HG03457 (cell line): ENCODE results near the gene GPR160.

ENCODE experiments used
- ATAC-seq: cut with Tn5 transposase; IDR thresholded peaks from one replicate; pipeline ENCODE4 v1.9.1; 2021; ENCODE audit warnings: moderate number of reproducible peaks; ENCODE audit not compliant: unreplicated experiment

Gene GPR160

DNA sequence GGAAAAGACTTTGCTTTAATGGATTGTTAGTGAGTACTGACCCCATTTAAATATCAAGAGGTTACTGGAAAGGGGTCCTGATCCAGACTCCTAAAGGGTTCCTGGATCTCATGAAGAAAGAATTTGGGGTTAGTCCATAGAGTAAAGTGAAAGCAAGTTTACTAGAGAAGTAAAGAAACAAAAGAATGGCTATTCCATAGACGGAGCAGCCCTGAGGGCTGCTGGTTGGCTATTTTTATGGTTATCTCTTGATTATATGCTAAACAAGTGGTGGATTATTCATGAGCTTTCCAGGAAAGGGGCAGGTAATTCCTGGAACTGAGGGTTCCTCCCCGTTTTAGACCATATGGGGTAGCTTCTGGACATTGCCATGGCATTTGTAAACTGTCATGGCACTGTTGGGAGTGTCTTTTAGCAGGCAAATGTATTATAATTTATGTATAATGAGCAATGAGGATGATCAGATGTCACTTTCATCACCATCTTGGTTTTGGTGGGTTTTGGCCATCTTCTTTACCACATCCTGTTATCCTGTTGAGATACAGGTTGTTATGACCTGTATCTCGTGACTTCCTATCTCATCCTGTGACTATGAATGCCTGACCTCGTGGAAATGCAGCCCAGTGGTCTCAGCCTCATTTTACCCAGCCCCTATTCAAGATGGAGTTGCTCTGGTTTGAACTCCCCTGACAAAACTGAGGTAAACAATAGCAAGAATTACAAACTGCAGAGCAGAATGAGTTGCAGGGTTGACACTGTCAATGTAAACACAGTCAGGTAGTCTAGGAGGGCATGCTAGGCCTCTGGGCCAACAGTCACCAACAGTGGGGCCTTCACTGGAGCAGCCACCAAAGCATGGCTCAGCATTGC lies 10.3 kb upstream of the GPR160 start:
- ATAC-seq: no peak

DNA sequence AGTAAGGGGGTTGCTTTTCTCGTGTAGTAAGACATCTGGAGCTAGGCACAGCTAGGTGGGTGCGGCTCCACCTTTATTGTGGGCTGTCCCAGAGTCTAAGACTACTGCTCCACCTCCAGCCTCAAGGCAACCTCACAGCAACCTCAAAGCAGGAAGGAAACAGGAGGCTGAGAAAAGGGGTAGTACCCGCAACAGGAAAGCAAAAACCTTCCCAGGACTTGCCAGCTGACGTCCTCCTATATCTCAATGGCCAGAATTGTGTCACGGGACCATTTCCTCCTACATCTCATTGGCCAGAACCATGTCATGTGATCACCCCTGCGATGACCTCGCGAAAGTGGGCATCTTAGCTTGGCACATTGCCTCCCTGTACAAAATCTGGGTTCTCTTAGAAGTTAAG lies 4.3 kb upstream of the GPR160 start:
- no peak for ATAC-seq

DNA sequence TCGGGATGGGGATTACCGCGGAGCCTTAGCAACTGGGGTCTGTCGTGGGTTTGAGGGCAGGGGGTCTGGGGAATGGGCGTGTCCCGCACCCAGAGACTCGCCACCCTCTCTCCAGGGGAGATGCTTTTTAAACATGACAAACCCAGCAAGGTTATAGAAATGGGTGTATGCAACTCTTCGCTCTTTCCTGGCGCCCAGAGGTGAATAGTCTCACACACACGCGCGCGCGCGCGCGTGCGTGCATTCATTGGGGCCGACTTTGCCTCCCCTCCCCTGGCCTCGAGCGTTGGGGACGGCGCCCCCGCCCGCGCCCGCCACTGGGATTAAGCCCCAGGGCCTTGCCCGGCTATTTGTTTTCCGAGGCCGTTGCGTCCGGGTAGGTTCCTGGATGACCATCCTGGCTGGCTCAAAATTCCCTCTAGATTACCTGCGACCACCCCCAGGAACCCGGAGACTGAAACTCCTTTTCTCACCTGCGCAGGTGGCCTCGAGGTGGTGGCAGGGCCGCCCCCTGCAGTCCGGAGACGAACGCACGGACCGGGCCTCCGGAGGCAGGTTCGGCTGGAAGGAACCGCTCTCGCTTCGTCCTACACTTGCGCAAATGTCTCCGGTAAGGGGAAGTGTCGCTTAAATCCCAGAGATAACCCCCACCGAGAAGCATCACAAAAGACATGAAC lies 777 bp downstream of the GPR160 start:
- no peak for ATAC-seq

DNA sequence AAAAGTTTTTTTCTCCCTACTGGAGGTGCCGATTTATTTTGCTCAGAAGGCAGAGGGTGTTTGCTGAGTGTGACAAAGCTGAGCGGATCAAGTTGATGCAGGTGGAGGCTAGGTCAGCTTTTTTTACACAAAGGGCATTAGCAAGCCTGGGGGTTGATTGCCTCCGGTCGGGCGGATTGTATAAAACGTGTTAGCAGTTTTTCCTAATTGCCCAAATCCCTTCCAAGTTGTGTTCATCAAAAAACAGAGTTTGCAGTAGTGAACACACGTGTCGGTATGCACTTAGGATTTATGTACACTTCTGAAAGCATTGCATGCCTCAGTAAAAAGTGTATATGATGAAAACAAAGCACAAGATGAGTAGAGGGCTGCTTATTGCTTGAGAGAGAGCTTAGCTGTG lies 2.6 kb downstream of the GPR160 start:
- no peak for ATAC-seq

DNA sequence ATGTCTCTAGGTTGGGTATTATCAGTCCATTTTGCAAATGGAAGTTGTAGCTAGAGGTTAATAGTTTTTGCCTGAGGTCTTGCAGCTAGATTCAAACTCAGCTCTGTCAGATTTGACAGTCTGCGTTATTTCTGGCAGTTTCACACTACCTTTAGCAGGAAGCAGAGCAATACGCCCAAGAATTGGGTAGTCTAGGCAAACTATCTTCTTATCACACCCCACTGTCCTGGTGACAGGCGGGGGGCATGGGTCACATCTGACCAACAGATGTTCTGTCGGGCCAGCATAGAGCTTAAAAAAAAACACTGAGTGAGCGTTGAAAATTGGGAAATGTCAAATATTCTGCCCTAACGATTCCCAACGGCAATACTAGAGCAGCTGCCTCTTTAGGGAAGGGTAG lies 5.7 kb downstream of the GPR160 start:
- no peak for ATAC-seq

DNA sequence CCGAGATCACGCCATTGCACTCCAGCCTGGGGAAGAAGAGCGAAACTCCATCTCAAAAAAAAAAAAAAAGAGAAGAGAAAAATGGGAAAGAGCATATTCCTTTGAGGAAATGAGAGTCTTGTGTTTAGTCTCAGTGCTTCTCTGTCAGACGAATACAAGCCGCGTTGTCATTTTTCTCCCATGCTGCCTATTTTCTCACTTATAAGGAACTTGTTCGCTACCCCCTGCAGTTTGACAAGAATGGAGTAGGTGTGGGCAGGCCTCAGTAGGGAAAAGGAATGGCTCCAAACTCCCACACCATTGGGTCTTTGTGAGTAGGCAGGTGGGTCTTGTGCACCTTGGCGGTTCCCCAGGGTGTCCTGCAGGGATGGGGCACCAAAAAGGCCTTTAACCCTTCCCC lies 6.5 kb downstream of the GPR160 start:
- ATAC-seq: no peak

DNA sequence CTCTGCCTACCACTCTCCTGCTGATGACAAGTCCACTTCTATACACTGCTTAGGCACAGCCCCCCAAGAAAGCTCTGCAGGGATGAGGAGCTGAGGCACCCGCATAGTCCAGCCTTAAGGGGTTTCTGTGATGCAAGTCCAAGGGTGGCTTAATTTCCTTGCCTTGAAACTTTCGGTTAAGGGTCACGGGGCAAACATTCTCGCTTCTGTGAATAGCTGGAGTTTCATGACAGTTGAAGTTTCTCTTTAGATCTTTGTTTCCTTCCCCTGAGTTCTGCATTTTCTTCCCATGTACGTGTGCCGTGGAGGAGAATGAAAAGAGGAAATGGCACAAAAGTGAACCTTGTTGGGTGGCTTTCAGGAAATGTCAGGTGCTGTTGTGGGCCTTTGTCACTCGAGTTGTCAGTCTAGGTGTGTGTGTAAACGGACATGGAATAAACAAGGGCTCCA lies 7.0 kb downstream of the GPR160 start:
- peak; percentile 75 for ATAC-seq

DNA sequence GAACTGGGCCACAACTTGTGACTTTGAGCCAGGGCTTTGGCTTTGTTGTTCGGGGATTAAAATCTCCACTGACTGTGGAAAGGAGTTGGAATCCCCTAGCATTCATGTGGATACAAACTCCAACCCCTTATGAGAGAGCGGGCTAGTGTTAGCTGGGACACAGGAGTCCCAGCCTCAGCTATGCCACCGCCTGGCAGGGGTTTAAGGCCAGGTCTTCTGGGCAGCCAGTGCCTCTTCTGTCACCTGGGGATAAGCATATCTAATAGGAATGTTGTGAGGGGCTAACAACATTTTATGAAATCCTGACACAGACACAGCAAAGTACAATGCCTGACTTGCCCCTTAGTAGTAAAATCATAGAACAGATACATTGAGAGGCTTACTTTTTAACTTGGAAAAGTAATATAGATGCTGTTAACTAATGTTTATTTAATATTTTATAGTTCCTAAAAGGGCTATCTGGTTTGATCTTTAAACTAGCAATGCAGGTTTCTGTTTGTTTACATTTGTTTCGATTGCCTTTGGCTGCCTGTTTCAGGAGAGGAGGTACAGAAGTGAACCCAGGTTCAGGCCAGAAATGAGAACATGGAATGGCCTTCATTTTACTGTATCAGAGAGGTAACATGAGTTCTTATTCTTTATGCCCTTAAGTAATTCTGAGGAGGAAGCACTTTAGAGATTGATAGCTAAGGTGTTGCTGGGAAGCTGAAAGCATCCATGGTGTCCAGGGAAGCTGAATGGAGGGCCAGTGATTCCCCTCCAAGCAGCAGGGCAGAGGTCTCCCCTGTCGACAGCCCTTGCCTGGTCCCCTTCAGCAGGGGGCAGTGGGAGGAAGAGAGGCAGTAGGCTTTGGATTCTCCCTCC lies 8.7 kb downstream of the GPR160 start:
- no peak for ATAC-seq

DNA sequence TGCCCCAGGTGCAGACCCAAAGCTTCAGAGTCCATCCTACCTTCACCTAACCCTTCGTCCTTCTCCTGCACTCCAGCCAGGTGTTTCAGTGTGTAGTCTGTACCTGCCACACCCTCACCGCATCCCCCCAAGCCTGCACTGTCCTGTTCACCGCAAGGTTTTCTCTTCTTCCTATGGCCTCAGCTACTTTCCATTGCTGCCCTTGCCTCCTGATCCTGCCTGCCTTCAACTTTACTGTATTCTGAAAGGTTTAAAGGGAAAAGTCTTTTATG lies 9.3 kb downstream of the GPR160 start:
- ATAC-seq: no peak

DNA sequence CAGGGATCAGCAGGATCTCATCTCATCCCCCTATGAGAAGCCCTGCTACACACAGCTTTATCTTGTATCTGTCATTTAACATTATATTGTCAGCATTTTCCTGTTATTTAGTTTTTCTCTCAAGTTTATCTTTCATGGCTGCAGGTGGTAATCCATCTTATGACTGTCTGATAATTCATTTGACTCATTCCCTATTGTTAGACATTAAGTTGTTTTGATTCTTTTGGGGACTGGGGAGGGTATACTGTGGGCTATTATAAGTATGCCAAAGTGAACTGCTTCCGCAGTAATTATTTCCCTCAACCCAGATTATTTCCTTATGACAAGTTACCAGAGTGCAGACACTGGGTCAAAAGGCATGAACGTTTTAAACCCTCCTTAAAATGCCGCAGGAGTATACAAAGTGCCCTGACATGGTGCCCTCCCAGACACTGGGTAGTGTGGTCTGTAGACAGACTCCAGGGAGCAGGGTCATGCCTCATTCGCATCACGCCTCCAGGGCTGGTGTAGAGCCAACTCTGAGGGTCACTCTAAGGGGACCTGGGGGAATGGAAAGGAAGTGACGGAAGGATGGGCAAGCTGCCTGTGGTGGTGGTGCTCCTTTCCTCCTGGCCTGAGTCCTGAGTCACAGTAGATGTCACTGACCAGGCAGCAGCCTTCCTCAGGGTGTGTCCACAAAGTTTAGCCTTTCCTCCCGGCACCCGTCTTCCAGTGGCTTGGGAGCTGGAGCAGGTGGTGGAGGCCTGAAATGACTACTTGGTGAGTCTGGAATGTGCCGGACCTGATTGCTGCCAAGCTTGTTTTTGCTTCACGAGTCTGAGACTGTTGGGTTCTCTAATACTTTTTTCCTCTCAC lies 11.6 kb downstream of the GPR160 start:
- no peak for ATAC-seq

DNA sequence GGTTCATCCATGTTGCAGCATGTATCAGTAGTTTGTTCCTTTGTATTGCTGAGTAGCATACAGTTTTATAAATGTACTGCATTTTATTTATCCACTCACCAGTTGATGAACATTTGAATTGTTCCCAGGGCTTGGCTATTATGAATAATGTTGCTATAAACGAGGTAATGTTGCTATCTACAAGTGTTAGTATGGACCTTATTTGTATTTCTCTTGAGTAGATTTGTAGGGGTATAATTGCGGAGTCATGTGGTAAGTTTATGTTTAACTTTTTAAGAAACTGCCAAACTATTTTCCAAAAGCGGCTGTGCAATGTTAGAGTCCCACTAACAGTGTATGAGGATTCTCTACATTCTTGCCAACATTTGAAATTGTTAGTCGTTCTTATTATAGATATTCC lies 13.0 kb downstream of the GPR160 start:
- no peak for ATAC-seq

DNA sequence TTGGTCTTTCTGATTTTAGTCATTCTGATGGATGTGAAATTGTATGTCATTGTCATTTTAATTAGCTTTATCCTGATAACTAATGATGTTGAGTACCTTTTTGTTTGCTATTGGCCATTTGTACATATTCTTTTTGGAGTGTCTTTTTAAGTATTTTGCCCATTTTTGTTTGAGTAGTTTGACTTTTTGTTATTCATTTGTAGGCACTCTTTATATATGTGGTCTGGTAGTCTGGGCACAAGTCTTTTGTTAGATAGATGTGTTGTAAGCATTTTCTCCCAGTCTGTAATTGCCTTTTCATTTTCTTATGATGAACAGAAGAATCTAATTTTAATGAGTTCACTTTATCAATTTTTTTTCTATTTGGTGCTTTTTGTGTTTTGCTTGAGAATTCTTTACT lies 14.6 kb downstream of the GPR160 start:
- ATAC-seq: no peak

DNA sequence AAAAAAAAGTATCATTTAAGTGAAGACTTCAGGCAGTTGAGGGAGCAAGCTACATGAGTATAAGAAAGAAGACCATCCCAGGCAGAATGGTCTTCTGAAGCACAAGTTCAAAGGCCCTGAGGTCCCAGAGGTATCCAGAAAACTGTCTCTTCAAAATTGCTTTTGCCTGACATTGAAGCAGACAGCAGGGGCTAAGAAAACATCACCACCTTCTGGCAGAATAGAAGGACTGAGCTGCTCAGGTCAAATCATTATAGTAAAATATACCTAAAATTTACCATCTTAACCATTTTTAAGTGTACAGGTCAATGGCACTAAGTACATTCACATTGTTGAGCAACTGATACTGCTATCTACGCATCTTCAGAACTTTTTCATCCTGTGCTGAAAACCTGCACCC lies 16.4 kb downstream of the GPR160 start:
- no peak for ATAC-seq

DNA sequence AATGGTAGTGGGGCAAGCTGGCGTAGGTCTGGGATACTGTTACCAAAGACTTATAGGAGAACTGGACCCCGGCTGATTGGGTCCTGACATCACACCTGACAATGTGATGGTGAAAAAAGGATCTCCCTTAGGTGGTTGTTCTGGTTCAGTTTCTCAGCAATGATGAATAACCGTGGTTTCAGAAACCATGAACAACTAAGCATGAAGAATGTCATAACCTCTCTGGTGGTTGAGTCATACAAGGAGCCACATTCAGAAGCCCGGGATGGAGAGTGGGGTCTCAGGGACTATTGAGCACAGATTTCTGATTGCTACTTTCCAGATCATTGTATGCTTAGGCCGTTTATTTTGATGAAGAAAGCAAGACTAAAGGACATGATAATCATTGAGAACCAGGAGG lies 17.4 kb downstream of the GPR160 start:
- ATAC-seq: peak; percentile 62

DNA sequence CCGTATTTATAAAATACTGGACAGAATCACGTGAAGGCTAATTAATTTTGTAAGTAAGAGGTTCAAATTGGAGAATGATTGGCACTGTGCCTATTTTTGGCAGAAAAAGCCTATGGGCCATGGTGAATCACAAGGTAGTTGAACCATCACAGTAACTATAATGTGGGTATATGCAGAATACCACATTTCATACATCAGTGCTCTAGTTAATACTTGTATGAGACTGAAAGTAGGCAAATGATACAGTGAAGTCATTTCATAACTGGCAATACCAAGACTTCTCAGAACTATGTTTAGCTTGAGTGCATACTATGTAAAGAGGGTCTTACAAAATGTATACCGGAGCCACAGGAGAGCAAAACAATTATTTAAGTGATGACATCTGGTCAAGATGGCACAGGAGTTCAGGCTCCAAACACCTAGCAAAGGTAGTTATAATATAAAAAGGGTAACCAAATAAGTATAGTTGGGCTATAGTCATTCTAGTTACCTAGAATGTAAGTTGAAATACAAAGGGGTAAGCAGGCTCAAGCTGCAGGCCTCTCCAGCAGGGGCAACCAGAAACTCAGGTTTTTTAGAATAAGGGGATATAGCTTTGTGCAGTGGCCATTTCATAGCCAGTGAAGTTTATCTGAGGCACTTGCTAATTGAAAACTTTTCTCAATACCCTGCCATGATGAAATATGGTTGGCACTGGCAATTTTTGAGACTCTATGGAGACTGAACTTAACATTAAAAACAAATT lies 19.1 kb downstream of the GPR160 start:
- peak; percentile 84 for ATAC-seq

DNA sequence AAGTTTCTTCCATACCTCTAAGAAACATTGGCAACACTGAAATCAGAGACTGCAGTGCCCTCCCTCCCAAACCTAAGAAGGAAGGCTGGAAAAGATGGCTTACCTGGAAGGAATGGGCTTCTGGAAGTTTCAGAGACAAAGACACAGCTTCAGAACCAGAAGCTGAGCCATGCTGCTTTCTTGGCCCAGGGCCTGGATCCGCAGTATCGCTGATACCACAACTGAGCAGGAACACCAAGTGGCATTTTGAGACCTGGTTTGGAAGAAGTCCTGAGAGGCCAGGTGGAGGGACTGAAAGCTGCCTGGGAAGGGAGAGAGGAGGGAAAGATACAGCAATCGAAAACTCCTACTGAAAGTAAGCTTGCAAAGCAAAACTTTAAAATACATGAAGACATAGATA lies 19.8 kb downstream of the GPR160 start:
- ATAC-seq: no peak

DNA sequence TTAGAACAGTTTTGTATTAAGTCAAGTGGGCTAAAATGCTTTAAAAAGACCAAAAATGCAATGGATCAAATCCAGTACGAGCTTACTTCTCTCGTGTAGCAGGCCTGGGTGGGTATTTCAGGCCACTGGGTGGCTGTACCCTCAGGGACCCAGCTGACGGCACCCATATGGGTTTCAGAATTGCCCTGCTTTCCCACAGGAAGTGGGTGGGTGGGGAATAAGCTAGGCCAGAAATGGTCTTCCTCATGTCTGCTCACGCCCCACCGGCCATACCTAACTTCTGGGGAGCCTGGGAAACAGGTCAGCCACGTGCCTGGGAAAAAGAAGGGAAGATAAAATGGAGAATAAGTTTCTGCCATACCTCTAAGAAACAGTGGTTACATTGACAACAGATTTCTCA lies 20.3 kb downstream of the GPR160 start:
- ATAC-seq: no peak

DNA sequence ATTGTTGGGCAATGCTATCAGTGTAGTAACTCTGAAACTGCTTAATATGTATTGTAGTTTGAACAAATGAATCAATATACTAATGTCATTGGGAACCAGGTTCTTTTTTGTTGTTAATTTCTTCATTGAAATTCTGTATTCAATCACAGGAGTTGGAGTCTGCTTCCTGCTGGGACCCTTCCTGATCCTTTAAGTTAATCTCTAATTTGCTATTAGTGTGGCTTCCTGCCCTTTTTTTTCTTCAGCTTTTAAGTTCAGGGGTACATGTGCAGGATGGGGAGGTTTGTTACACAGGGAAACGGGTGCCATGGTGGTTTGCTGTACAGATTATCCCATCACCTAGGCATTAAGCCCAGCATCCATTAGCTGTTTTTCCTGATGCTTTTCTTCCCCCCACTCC lies 21.7 kb downstream of the GPR160 start:
- ATAC-seq: no peak

DNA sequence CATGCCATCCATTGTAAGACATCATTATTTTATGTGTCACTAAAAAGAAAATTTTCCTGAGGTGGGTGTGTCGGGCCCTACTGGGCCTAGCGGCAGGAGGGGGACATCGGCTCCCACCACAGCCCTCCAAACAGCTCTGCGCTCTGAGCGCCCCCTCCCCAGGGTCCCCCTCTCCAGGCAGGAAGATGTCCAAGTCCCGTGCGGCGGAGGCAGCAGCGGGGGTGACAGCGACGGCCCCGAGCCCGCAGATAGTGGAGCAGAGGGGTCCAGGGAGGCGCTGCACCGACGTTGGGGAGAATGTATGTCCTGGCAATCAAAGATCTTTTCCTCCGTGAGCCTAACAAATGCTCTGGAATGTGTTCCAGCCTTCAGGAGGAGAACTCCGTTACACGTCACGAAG lies 24.3 kb downstream of the GPR160 start:
- ATAC-seq: no peak

DNA sequence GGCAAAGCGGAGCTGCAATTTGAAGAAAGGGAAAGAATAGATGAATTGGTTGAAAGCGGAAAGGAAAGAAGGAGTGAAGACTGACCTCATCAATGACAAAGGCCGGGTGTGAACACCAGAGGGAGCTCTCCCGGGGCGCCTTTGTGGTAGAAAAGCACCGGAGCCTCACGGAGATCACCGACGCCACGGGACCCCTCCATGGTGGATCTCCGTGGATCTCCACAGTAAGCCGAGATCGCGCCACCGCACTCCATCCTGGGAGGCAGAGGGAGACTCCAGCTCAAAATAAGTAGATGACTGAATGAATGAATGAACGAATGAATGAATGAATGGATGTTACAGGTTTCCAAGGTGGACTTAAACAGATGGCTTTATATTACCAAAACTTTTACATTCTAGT lies 25.0 kb downstream of the GPR160 start:
- ATAC-seq: no peak
